GM23338 (cell line): Measurements from ENCODE around the gene PHLDB2. TPM values are rescaled to one million over a fixed set of nuclear protein-coding genes. Genes with fewer than 3 reads are reported as not detected.

Experiments
- ATAC-seq: fragments of 200-7000 bp; cut with Tn5 transposase; 3 replicates; pipeline ENCODE4 v1.9.1; 2020
- DNase-seq: peaks from one replicate; pipeline ENCODE4 v3.0.0-alpha.2; 2015; ENCODE audit warnings: low spot score
- H2AFZ ChIP-seq: fragments of 200-600 bp; sonication (generic); 2 replicates; pipeline ENCODE4 v1.8.0; 2016; ENCODE audit warnings: antibody characterized with exemption, mild to moderate bottlenecking, moderate library complexity
- H3F3A ChIP-seq: fragments of 200-600 bp; sonication (generic); replicated peaks from 2 replicates; pipeline ENCODE4 v1.8.0; 2017; ENCODE audit warnings: antibody characterized with exemption, mixed run types, low read depth
- H3K27ac ChIP-seq: fragments of 200-600 bp; sonication (generic); 2 replicates; pipeline ENCODE4 v1.6.1; 2016; ENCODE audit warnings: low read depth
- H3K27me3 ChIP-seq: fragments of 200-600 bp; sonication (generic); 2 replicates; pipeline ENCODE4 v1.8.0; 2016; ENCODE audit warnings: mild to moderate bottlenecking, mixed run types, moderate library complexity; ENCODE audit not compliant: insufficient read depth
- H3K36me3 ChIP-seq: fragments of 200-600 bp; sonication (generic); 2 replicates; pipeline ENCODE4 v1.8.0; 2016; ENCODE audit warnings: mild to moderate bottlenecking; ENCODE audit not compliant: insufficient read depth
- H3K4me1 ChIP-seq: fragments of 200-600 bp; sonication (generic); 2 replicates; pipeline ENCODE4 v1.8.0; 2016; ENCODE audit warnings: mild to moderate bottlenecking, moderate library complexity; ENCODE audit not compliant: insufficient read depth
- H3K4me2 ChIP-seq: fragments of 200-600 bp; sonication (generic); 2 replicates; pipeline ENCODE4 v1.7.1; 2017; ENCODE audit warnings: mixed run types
- H3K4me3 ChIP-seq: fragments of 200-600 bp; sonication (generic); 2 replicates; pipeline ENCODE4 v1.6.1; 2016; ENCODE audit warnings: mixed run types
- H3K79me2 ChIP-seq: fragments of 200-600 bp; sonication (generic); replicated peaks from 2 replicates; pipeline ENCODE4 v1.8.0; 2017; ENCODE audit warnings: mild to moderate bottlenecking; ENCODE audit not compliant: insufficient read depth
- H3K9me2 ChIP-seq: fragments of 200-600 bp; sonication (generic); 2 replicates; pipeline ENCODE4 v1.8.0; 2017; ENCODE audit not compliant: insufficient read depth
- H4K20me1 ChIP-seq: fragments of 200-600 bp; sonication (generic); replicated peaks from 2 replicates; pipeline ENCODE4 v1.8.0; 2017; ENCODE audit warnings: mild to moderate bottlenecking; ENCODE audit not compliant: insufficient read depth
- H3K27ac Mint-ChIP-seq: 2 replicates; pipeline ENCODE4 v1.8.0; 2020; ENCODE audit warnings: inconsistent platforms, mild to moderate bottlenecking, moderate library complexity, mixed read lengths
- H3K27me3 Mint-ChIP-seq: 3 replicates; pipeline ENCODE4 v1.8.0; 2022; ENCODE audit warnings: low read depth, mild to moderate bottlenecking, moderate library complexity, mixed read lengths, inconsistent platforms; ENCODE audit not compliant: insufficient read depth, poor library complexity
- H3K36me3 Mint-ChIP-seq: 3 replicates; pipeline ENCODE4 v1.8.0; 2021; ENCODE audit warnings: low read depth, mild to moderate bottlenecking, inconsistent platforms, moderate library complexity, mixed read lengths
- H3K4me1 Mint-ChIP-seq: 3 replicates; pipeline ENCODE4 v1.8.0; 2020; ENCODE audit warnings: mild to moderate bottlenecking, inconsistent platforms, mixed read lengths
- H3K4me3 Mint-ChIP-seq: 3 replicates; pipeline ENCODE4 v1.8.0; 2021; ENCODE audit warnings: moderate library complexity, mild to moderate bottlenecking, inconsistent platforms, mixed read lengths
- H3K9me3 Mint-ChIP-seq: 3 replicates; pipeline ENCODE4 v1.8.0; 2020; ENCODE audit warnings: moderate library complexity, mild to moderate bottlenecking, inconsistent platforms, mixed read lengths
- CREB1 ChIP-seq: fragments of 250-450 bp; sonication (Bioruptor Pico); IDR thresholded peaks from 2 replicates; pipeline ENCODE4 v1.5.0; 2020; ENCODE audit warnings: low read depth, mild to moderate bottlenecking, moderate library complexity
- EZH2phosphoT487 ChIP-seq: fragments of 200-600 bp; sonication (generic); IDR thresholded peaks from one replicate; pipeline ENCODE4 v1.8.1; 2018; ENCODE audit warnings: antibody characterized with exemption; ENCODE audit not compliant: unreplicated experiment
- POLR2AphosphoS5 ChIP-seq: IDR thresholded peaks from 2 replicates; pipeline ENCODE4 v1.6.1; 2016; ENCODE audit warnings: antibody characterized with exemption, low read depth
- ZNF331 ChIP-seq: fragments of 250-450 bp; sonication (Bioruptor Pico); IDR thresholded peaks from 2 replicates; pipeline ENCODE4 v1.5.0; 2020; ENCODE audit warnings: low read depth, mild to moderate bottlenecking, moderate library complexity
- polyA plus RNA-seq: library from polyadenylated mRNA; unstranded; fragments of >200 nt; fragmentation: Nextera tagmentation; extraction: Ambion mirVana; gene quantifications from 2 replicates; pipeline ENCODE4 v1.2.1, GENCODE V29; 2016
- total RNA-seq: library from RNA; depleted of rRNA; stranded (reverse); fragments of >200 nt; shearing (Covaris generic); gene quantifications from 2 replicates; pipeline ENCODE4 v1.2.3, GENCODE V29; 2014
- TF ChIP-seq, protein P1 (sequence below), 2 experiments: fragments of 200-600 bp in 1 of 2; sonication (generic) in 1 of 2; conservative IDR thresholded peaks; 2 replicates each; pipeline versions ENCODE4 v1.5.1 to v1.6.1; 2016 to 2017; ENCODE audit warnings: antibody characterized with exemption in 2 of 2, low read depth in 2 of 2, mild to moderate bottlenecking in 2 of 2, moderate library complexity in 1 of 2
- TF ChIP-seq, protein P2 (sequence below): IDR thresholded peaks from 2 replicates; pipeline ENCODE4 v1.6.1; 2016; ENCODE audit warnings: antibody characterized with exemption
- TF ChIP-seq, protein P3 (sequence below): IDR thresholded peaks from one replicate; pipeline ENCODE4 v1.6.1; 2018; ENCODE audit warnings: antibody characterized with exemption; ENCODE audit not compliant: unreplicated experiment

The PHLDB2 gene
- total and polyA plus RNA-seq, 2 experiments from 2014 or later: 19.5 to 33.7 TPM

DNA sequence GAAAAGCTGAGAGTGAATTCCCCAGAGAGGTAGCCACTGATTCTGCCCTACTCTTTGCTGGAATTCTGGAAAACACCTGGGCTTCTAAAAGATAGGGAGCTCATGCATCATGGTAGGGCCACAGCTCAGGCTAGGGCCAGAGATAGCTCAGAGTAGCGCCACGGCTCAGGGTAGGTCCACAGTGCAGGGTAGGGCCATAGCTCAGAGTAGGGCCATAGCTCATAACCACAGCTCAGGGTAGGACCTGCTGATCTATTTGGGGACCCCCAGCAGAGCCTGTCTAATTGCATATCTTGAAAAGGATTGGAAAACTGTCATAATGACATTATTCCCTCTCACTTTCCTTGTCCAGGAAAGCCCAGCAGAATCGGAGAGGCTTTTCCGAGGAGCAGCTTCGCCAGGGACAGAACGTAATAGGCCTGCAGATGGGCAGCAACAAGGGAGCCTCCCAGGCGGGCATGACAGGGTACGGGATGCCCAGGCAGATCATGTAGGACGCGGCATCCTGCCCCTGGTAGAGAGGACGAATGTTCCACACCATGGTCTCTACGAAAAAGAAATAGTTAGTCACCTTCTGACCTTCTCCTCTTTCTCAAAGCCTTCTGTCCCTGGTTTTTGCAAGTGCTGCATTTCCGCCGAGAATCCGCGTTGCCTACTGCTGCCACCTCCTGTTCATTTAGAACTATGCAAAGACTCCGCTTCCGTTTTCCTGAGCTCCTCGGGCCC, 154.2 kb downstream of the PHLDB2 start:
- H3K27ac Mint-ChIP-seq: no peak overlapping the region
- H3K4me2 ChIP-seq: no peak overlapping the region
- no peak for TF ChIP-seq POLR2AphosphoS5
- TF ChIP-seq, protein P1, sequence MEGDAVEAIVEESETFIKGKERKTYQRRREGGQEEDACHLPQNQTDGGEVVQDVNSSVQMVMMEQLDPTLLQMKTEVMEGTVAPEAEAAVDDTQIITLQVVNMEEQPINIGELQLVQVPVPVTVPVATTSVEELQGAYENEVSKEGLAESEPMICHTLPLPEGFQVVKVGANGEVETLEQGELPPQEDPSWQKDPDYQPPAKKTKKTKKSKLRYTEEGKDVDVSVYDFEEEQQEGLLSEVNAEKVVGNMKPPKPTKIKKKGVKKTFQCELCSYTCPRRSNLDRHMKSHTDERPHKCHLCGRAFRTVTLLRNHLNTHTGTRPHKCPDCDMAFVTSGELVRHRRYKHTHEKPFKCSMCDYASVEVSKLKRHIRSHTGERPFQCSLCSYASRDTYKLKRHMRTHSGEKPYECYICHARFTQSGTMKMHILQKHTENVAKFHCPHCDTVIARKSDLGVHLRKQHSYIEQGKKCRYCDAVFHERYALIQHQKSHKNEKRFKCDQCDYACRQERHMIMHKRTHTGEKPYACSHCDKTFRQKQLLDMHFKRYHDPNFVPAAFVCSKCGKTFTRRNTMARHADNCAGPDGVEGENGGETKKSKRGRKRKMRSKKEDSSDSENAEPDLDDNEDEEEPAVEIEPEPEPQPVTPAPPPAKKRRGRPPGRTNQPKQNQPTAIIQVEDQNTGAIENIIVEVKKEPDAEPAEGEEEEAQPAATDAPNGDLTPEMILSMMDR (conservative IDR thresholded peaks at IDR 0.05; ENCODE audit: low read depth in 2 of 2): peak; percentile 77 to 87
- TF ChIP-seq, protein P2, sequence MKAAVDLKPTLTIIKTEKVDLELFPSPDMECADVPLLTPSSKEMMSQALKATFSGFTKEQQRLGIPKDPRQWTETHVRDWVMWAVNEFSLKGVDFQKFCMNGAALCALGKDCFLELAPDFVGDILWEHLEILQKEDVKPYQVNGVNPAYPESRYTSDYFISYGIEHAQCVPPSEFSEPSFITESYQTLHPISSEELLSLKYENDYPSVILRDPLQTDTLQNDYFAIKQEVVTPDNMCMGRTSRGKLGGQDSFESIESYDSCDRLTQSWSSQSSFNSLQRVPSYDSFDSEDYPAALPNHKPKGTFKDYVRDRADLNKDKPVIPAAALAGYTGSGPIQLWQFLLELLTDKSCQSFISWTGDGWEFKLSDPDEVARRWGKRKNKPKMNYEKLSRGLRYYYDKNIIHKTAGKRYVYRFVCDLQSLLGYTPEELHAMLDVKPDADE: no peak

DNA sequence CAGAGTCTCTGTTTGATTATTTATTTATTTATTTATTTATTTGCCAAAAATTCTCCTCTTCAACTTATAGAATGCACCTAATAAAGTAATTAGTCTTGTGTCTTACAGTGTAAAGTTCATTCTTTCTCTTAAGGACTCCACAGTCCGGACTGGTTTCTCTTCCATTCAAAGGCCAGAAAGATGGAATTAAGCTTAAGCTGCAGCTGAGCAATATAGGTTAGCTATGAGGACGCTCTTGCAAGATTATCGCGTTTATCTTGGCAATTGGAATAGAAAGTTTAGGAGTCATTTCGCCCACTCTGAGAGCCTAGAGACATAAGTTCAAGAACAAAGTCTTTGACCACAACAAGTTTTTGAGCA, 154.7 kb downstream of the PHLDB2 start:
- H2AFZ ChIP-seq: no peak overlapping the region
- no peaks in the 10 kb centered on the region for H3K36me3 Mint-ChIP-seq
- no peak overlapping the region for H3K27ac ChIP-seq
- H3K27me3 ChIP-seq: no peaks in the 10 kb centered on the region
- H3K4me1 Mint-ChIP-seq: peaks cover 10% of the 10 kb centered on the region
- DNase-seq (no peak), ATAC-seq (peak; percentile 23; the same call in 2 of the 3 replicates)
- TF ChIP-seq CREB1: no peak
- TF ChIP-seq EZH2phosphoT487: no peak
- TF ChIP-seq, protein P3, sequence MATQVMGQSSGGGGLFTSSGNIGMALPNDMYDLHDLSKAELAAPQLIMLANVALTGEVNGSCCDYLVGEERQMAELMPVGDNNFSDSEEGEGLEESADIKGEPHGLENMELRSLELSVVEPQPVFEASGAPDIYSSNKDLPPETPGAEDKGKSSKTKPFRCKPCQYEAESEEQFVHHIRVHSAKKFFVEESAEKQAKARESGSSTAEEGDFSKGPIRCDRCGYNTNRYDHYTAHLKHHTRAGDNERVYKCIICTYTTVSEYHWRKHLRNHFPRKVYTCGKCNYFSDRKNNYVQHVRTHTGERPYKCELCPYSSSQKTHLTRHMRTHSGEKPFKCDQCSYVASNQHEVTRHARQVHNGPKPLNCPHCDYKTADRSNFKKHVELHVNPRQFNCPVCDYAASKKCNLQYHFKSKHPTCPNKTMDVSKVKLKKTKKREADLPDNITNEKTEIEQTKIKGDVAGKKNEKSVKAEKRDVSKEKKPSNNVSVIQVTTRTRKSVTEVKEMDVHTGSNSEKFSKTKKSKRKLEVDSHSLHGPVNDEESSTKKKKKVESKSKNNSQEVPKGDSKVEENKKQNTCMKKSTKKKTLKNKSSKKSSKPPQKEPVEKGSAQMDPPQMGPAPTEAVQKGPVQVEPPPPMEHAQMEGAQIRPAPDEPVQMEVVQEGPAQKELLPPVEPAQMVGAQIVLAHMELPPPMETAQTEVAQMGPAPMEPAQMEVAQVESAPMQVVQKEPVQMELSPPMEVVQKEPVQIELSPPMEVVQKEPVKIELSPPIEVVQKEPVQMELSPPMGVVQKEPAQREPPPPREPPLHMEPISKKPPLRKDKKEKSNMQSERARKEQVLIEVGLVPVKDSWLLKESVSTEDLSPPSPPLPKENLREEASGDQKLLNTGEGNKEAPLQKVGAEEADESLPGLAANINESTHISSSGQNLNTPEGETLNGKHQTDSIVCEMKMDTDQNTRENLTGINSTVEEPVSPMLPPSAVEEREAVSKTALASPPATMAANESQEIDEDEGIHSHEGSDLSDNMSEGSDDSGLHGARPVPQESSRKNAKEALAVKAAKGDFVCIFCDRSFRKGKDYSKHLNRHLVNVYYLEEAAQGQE: no peak
- no peak for TF ChIP-seq ZNF331 (CRISPR knock-in tag)
- no peak overlapping the region for H3K4me3 Mint-ChIP-seq
- no peaks in the 10 kb centered on the region for H3K79me2 ChIP-seq
- no peaks in the 10 kb centered on the region; the same call in 1 of the 2 replicates for H4K20me1 ChIP-seq
- H3K4me1 ChIP-seq: no peaks in the 10 kb centered on the region; the same call in 1 of the 2 replicates
- H3K27me3 Mint-ChIP-seq: peaks cover 4% of the 10 kb centered on the region
- no peaks in the 10 kb centered on the region for H3F3A ChIP-seq
- no peaks in the 10 kb centered on the region for H3K9me2 ChIP-seq
- no peaks in the 10 kb centered on the region for H3K36me3 ChIP-seq
- H3K9me3 Mint-ChIP-seq: no peaks in the 10 kb centered on the region
- no peak overlapping the region for H3K27ac Mint-ChIP-seq
- no peak overlapping the region for H3K4me2 ChIP-seq
- no peak overlapping the region for H3K4me3 ChIP-seq

More for the DNA sequence above, 154.2 kb downstream of the PHLDB2 start:
- H4K20me1 ChIP-seq: no peaks in the 10 kb centered on the region; the same call in 1 of the 2 replicates
- H3K4me3 ChIP-seq: no peak overlapping the region
- ATAC-seq (peak; percentile 91), DNase-seq (peak; percentile 86)
- Mint-ChIP-seq H3K36me3 (no peaks in the 10 kb centered on the region), H3K4me3 (no peak overlapping the region), H3K27me3 (peaks cover 8% of the 10 kb centered on the region), H3K4me1 (peaks cover 10% of the 10 kb centered on the region), H3K9me3 (no peaks in the 10 kb centered on the region)
- H2AFZ ChIP-seq: 0 out of 2 replicates have a peak overlapping the region, but pooled peaks have one; percentile 38
- H3K79me2 ChIP-seq: no peaks in the 10 kb centered on the region
- H3K27me3 ChIP-seq: no peaks in the 10 kb centered on the region
- H3K4me1 ChIP-seq: no peaks in the 10 kb centered on the region; the same call in 1 of the 2 replicates
- no peaks in the 10 kb centered on the region for H3K36me3 ChIP-seq
- no peaks in the 10 kb centered on the region for H3K9me2 ChIP-seq
- H3F3A ChIP-seq: no peaks in the 10 kb centered on the region
- H3K27ac ChIP-seq: no peak overlapping the region
